Activated B cell treated with CpG ODN at 0.5 μM for 24 hours (primary cell): ENCODE results near the gene LATS2. TPM values are rescaled to one million over a fixed set of nuclear protein-coding genes. Genes with fewer than 3 reads are reported as not detected.

Experiments used
- ATAC-seq: fragments of 200-7000 bp; cut with Tn5 transposase; one replicate; pipeline ENCODE4 v1.10.0; 2021; ENCODE audit warnings: low read depth, mild to moderate bottlenecking, moderate library complexity
- CTCF ChIA-PET: fragments of 350-600 bp; sonication (Branson Sonifier 250); formaldehyde crosslinking; loops from one replicate; lab custom pipeline; 2021; ENCODE audit warnings: antibody characterized with exemption; lab: Charles Lee
- POLR2A ChIA-PET: fragments of 350-600 bp; sonication (Branson Sonifier 250); formaldehyde crosslinking; loops from one replicate; lab custom pipeline; 2021; ENCODE audit warnings: antibody characterized with exemption; lab: Charles Lee
- DNase-seq: peaks from one replicate; pipeline ENCODE4 v3.0.0; 2022
- H3K27ac Mint-ChIP-seq: one replicate; pipeline ENCODE4 v1.8.0; 2020; ENCODE audit warnings: mixed read lengths
- H3K27me3 Mint-ChIP-seq: one replicate; pipeline ENCODE4 v1.8.0; 2021; ENCODE audit warnings: mixed read lengths
- H3K36me3 Mint-ChIP-seq: one replicate; pipeline ENCODE4 v1.8.0; 2021; ENCODE audit warnings: low read depth, mixed read lengths
- H3K4me1 Mint-ChIP-seq: one replicate; pipeline ENCODE4 v1.8.0; 2021; ENCODE audit warnings: mixed read lengths
- H3K4me3 Mint-ChIP-seq: one replicate; pipeline ENCODE4 v1.8.0; 2020; ENCODE audit warnings: mild to moderate bottlenecking, mixed read lengths
- H3K9me3 Mint-ChIP-seq: one replicate; pipeline ENCODE4 v1.8.0; 2020; ENCODE audit warnings: mixed read lengths
- intact Hi-C: fragments of 100-400 bp; cut with micrococcal nuclease; formaldehyde crosslinking; loops from one replicate; pipeline ENCODE4 v1.15.1; 2024
- total RNA-seq: library from RNA; stranded (reverse); gene quantifications from 2 replicates; pipeline ENCODE4 v1.2.3, GENCODE V29; 2022
- TF ChIP-seq, protein P1 (sequence below): fragments of 200-600 bp; IDR thresholded peaks from one replicate; pipeline ENCODE4 v1.8.0; 2022; ENCODE audit warnings: antibody characterized with exemption, mild to moderate bottlenecking

The LATS2 gene
- total RNA-seq, 1 donor from 2014 or later, result 1.7 TPM

DNA sequence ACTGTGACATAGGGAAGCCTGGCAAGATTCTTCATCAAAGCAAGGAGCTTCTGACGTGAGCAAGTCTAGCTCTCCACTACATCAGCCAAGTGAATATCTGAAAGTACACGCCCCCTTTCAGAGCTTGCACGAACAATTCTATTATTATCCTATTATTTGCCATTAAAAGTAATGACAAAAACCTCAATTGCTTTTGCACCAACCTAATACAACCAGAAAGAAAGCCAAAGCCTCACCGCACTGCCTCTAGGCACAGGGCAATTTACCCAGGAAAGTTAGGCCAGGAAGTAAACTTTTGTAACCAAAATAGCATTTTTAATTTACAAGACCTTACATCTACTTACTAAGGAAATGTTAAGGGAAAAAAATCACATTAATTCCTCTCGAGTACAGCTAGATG lies 41.2 kb downstream of the LATS2 start:
- TF ChIP-seq, protein P1, sequence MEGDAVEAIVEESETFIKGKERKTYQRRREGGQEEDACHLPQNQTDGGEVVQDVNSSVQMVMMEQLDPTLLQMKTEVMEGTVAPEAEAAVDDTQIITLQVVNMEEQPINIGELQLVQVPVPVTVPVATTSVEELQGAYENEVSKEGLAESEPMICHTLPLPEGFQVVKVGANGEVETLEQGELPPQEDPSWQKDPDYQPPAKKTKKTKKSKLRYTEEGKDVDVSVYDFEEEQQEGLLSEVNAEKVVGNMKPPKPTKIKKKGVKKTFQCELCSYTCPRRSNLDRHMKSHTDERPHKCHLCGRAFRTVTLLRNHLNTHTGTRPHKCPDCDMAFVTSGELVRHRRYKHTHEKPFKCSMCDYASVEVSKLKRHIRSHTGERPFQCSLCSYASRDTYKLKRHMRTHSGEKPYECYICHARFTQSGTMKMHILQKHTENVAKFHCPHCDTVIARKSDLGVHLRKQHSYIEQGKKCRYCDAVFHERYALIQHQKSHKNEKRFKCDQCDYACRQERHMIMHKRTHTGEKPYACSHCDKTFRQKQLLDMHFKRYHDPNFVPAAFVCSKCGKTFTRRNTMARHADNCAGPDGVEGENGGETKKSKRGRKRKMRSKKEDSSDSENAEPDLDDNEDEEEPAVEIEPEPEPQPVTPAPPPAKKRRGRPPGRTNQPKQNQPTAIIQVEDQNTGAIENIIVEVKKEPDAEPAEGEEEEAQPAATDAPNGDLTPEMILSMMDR, result no peak
- no peaks in the 10 kb centered on the region for H3K9me3 Mint-ChIP-seq
- ChIA-PET CTCF (no interaction called here), POLR2A (interaction anchor here (0.7 kb wide), 1 partner anchor 11 kb away, joined by 5 read pairs; no protein-coding TSS in a partner anchor)
- intact Hi-C loops, result no loop called here
- H3K4me1 Mint-ChIP-seq, result no peaks in the 10 kb centered on the region
- DNase-seq (no peak), ATAC-seq (no peak)
- H3K27me3 Mint-ChIP-seq, result no peaks in the 10 kb centered on the region
- no peak overlapping the region for H3K4me3 Mint-ChIP-seq
- H3K27ac Mint-ChIP-seq, result no peak overlapping the region
- H3K36me3 Mint-ChIP-seq, result no peaks in the 10 kb centered on the region

DNA sequence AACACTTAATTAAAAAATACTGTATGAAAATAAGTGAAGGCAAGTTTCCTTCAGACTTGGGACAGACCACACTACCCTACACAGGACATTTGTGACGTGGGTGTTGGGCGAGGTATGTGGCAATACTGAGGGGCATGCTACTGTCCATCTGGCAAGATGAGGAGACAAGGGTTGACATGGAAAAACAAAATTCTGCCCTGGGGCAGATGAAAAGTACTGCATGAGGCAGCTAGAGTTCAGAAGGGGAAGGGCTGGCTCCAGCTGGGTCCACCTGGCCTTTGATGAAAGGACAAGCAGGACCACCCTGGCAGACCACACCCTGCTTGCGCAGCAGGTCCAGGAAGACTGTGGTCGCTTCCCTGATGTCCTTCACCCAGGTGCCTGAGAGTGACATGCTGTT lies 43.2 kb downstream of the LATS2 start:
- H3K27me3 Mint-ChIP-seq, result no peaks in the 10 kb centered on the region
- H3K36me3 Mint-ChIP-seq, result no peaks in the 10 kb centered on the region
- TF ChIP-seq, protein P1, result no peak
- ATAC-seq, result no peak
- H3K27ac Mint-ChIP-seq, result no peak overlapping the region
- H3K9me3 Mint-ChIP-seq, result no peaks in the 10 kb centered on the region
- ChIA-PET CTCF (no interaction called here), POLR2A (no interaction called here)
- H3K4me1 Mint-ChIP-seq, result no peaks in the 10 kb centered on the region
- DNase-seq, result no peak
- no peak overlapping the region for H3K4me3 Mint-ChIP-seq
- intact Hi-C loops, result no loop called here

DNA sequence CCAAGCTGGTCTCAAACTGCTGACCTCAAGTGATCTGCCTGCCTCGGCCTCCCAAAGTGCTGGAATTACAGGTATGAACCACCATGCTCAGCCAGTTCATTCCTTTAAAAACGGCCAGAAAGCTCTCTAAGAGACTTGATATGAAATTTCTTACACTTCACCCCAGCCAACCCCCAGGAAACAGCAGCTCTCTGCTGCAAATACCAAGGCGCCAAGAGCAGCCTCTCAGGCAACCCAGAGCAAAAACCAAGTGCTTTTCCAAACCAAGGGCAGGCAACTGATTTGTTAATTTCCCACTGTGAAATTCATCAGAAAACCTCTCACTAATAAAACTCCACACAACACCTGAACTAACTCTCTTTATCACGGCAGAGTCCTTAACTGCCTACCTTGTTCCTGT lies 44.9 kb downstream of the LATS2 start:
- Mint-ChIP-seq H3K9me3 (no peaks in the 10 kb centered on the region), H3K27me3 (no peaks in the 10 kb centered on the region), H3K4me1 (no peaks in the 10 kb centered on the region), H3K4me3 (no peak overlapping the region), H3K36me3 (no peaks in the 10 kb centered on the region), H3K27ac (no peak overlapping the region)
- ChIA-PET CTCF (no interaction called here), POLR2A (no interaction called here)
- intact Hi-C loops, result no loop called here
- DNase-seq, result no peak
- TF ChIP-seq, protein P1, result no peak
- ATAC-seq, result no peak

DNA sequence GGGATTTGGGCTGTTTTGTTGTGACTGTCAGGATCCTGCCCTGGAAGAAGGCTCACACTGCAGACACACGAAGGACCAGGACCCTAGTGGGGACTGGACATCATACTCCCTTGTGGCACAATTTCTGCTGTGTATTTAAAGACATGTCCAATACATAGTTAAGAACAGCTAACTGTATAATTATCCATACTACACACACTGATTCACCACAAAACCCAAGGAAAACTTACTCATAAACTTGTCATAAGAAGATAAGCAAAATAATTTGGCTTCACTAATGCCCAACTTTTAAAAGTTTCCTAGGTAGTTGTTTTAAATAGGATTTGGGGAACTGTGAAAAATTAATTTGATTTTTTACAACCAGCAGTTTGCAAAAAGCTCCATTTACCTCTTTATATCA lies 46.1 kb downstream of the LATS2 start:
- DNase-seq (no peak), ATAC-seq (no peak)
- no peak overlapping the region for H3K27ac Mint-ChIP-seq
- no peaks in the 10 kb centered on the region for H3K36me3 Mint-ChIP-seq
- TF ChIP-seq, protein P1, result no peak
- intact Hi-C loops, result no loop called here
- CTCF ChIA-PET, result no interaction called here
- no peak overlapping the region for H3K4me3 Mint-ChIP-seq
- H3K27me3 Mint-ChIP-seq, result no peaks in the 10 kb centered on the region
- H3K9me3 Mint-ChIP-seq, result no peaks in the 10 kb centered on the region
- POLR2A ChIA-PET, result no interaction called here
- H3K4me1 Mint-ChIP-seq, result peaks cover 7% of the 10 kb centered on the region

DNA sequence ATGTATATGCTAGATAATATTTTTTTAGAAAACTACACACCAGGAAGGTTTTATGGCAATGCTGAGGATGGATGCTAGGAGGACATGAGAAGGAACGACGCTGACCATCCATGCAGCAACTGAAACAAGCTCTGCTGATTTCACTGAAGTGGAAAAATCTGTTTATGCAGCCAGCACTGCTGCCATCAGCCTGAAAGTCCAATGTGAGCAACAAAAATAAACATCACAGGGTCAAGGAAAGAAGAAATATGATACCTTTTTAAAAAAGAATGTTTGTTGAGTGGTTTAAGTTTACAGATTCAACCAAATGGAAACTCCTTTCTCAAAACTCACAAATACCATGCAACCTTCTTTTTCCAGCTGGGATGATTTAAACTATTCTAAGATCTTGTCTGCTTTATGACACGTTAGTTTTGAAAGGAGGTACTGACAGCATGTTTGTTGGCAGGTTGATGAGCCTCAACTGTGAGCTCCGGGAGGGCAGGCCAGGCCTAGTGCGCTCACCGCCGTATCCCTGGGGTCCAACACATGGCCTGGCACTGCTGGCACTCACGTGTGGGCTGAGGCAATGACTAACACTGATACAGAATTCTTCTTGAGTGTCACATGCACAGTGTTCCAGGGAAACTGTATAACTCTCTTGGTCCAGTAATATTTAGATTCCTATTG lies 46.8 kb downstream of the LATS2 start:
- intact Hi-C loops, result no loop called here
- Mint-ChIP-seq H3K4me3 (no peak overlapping the region), H3K4me1 (peaks cover 8% of the 10 kb centered on the region), H3K9me3 (no peaks in the 10 kb centered on the region), H3K36me3 (no peaks in the 10 kb centered on the region), H3K27me3 (no peaks in the 10 kb centered on the region), H3K27ac (no peak overlapping the region)
- DNase-seq (no peak), ATAC-seq (no peak)
- CTCF ChIA-PET, result no interaction called here
- TF ChIP-seq, protein P1, result no peak
- POLR2A ChIA-PET, result no interaction called here
